OCI-LY1 (cell line): ENCODE measurements around the gene PIAS1.

Experiments used
- H2AFZ ChIP-seq: fragments of 200-600 bp; sonication (generic), shearing (Covaris generic); 2 replicates; pipeline ENCODE4 v1.6.0; 2014; ENCODE audit warnings: antibody characterized with exemption, mild to moderate bottlenecking, low read length
- H3F3A ChIP-seq: fragments of 200-600 bp; sonication (generic), shearing (Covaris generic); 2 replicates; pipeline ENCODE4 v1.6.0; 2014; ENCODE audit warnings: mild to moderate bottlenecking, antibody characterized with exemption, low read length, moderate library complexity; ENCODE audit not compliant: insufficient read depth
- H3K27ac ChIP-seq: fragments of 200-600 bp; sonication (generic); 2 replicates; pipeline ENCODE4 v1.5.1; 2014; ENCODE audit warnings: low read length, mixed run types, mild to moderate bottlenecking, low read depth; ENCODE audit not compliant: poor library complexity, severe bottlenecking
- H3K27me3 ChIP-seq: fragments of 200-600 bp; sonication (generic); 2 replicates; pipeline ENCODE4 v1.6.0; 2014; ENCODE audit warnings: antibody characterized with exemption, mild to moderate bottlenecking, low read length, moderate library complexity; ENCODE audit not compliant: insufficient read depth
- H3K36me3 ChIP-seq: fragments of 200-600 bp; sonication (generic); 2 replicates; pipeline ENCODE4 v1.6.1; 2014; ENCODE audit warnings: mild to moderate bottlenecking, antibody characterized with exemption, low read length, moderate library complexity, mixed read lengths; ENCODE audit not compliant: insufficient read depth
- H3K4me1 ChIP-seq: fragments of 200-600 bp; sonication (generic); 2 replicates; pipeline ENCODE4 v1.5.1; 2014; ENCODE audit warnings: mild to moderate bottlenecking, low read length, moderate library complexity; ENCODE audit not compliant: insufficient read depth, severe bottlenecking
- H3K4me2 ChIP-seq: fragments of 200-600 bp; sonication (generic), shearing (Covaris generic); 2 replicates; pipeline ENCODE4 v1.6.1; 2014; ENCODE audit warnings: low read length
- H3K4me3 ChIP-seq: fragments of 200-600 bp; sonication (generic); 2 replicates; pipeline ENCODE4 v1.5.1; 2014; ENCODE audit warnings: low read length, low read depth, mild to moderate bottlenecking, mixed read lengths; ENCODE audit not compliant: poor library complexity, severe bottlenecking
- H3K79me2 ChIP-seq: fragments of 200-600 bp; shearing (Covaris generic); 2 replicates; pipeline ENCODE4 v1.6.1; 2016; ENCODE audit warnings: mixed run types, low read length, mixed read lengths; ENCODE audit not compliant: insufficient read depth
- H3K9ac ChIP-seq: fragments of 200-600 bp; sonication (generic), shearing (Covaris generic); 2 replicates; pipeline ENCODE4 v1.6.1; 2014; ENCODE audit warnings: mild to moderate bottlenecking, low read length, mixed read lengths
- H3K9me2 ChIP-seq: fragments of 200-600 bp; sonication (generic), shearing (Covaris generic); 2 replicates; pipeline ENCODE4 v1.6.1; 2014; ENCODE audit warnings: low read depth, mild to moderate bottlenecking, low read length, mixed read lengths
- H3K9me3 ChIP-seq: fragments of 200-600 bp; shearing (Covaris generic); 2 replicates; pipeline ENCODE4 v1.6.1; 2014; ENCODE audit warnings: low read length, mixed read lengths
- H4K20me1 ChIP-seq: fragments of 200-600 bp; sonication (generic), shearing (Covaris generic); 2 replicates; pipeline ENCODE4 v1.6.0; 2016; ENCODE audit warnings: mild to moderate bottlenecking, low read length; ENCODE audit not compliant: insufficient read depth
- EZH2 ChIP-seq: fragments of 200-600 bp; sonication (generic), shearing (Covaris generic); IDR thresholded peaks from 2 replicates; pipeline ENCODE4 v1.8.0; 2017; ENCODE audit warnings: borderline replicate concordance, mixed run types, mild to moderate bottlenecking, antibody characterized with exemption, low read length, moderate library complexity, mixed read lengths
- TF ChIP-seq, protein P1 (sequence below): fragments of 200-600 bp; sonication (generic), shearing (Covaris generic); IDR thresholded peaks from 2 replicates; pipeline ENCODE4 v1.5.1; 2017; ENCODE audit warnings: mild to moderate bottlenecking, antibody characterized with exemption, low read length, moderate library complexity, mixed read lengths

PIAS1 gene

DNA sequence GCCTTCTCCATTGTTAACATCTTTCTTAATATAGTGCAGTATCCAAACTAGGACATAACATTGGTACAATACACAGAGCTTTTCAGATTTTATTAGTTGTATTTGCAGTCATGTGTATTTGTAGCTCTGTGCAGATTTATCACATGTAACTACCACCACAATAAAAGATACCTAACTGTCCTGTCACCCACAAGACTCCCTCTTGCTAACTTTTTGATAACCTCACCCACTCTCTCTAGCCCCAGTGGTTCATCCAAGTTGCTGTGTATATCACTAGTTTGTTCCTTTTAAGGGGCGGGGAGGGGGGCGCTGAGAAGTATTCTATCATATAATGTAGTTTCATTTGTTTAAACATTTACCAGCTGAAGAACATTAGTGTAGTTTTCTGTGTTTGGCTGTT lies 46.1 kb downstream of the PIAS1 start:
- Histone ChIP-seq H3K4me3 (no peak overlapping the region), H3K27ac (no peak overlapping the region), H3K9me3 (peaks cover 13% of the 10 kb centered on the region), H3K4me2 (no peak overlapping the region), H3F3A (no peaks in the 10 kb centered on the region), H3K27me3 (no peaks in the 10 kb centered on the region), H3K79me2 (peaks cover 82% of the 10 kb centered on the region), H2AFZ (no peak overlapping the region), H3K4me1 (no peaks in the 10 kb centered on the region), H3K36me3 (peaks cover 76% of the 10 kb centered on the region), H3K9me2 (no peaks in the 10 kb centered on the region), H3K9ac (no peak overlapping the region), H4K20me1 (no peaks in the 10 kb centered on the region)
- no peak for TF ChIP-seq EZH2
- TF ChIP-seq, protein P1, sequence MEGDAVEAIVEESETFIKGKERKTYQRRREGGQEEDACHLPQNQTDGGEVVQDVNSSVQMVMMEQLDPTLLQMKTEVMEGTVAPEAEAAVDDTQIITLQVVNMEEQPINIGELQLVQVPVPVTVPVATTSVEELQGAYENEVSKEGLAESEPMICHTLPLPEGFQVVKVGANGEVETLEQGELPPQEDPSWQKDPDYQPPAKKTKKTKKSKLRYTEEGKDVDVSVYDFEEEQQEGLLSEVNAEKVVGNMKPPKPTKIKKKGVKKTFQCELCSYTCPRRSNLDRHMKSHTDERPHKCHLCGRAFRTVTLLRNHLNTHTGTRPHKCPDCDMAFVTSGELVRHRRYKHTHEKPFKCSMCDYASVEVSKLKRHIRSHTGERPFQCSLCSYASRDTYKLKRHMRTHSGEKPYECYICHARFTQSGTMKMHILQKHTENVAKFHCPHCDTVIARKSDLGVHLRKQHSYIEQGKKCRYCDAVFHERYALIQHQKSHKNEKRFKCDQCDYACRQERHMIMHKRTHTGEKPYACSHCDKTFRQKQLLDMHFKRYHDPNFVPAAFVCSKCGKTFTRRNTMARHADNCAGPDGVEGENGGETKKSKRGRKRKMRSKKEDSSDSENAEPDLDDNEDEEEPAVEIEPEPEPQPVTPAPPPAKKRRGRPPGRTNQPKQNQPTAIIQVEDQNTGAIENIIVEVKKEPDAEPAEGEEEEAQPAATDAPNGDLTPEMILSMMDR: no peak

DNA sequence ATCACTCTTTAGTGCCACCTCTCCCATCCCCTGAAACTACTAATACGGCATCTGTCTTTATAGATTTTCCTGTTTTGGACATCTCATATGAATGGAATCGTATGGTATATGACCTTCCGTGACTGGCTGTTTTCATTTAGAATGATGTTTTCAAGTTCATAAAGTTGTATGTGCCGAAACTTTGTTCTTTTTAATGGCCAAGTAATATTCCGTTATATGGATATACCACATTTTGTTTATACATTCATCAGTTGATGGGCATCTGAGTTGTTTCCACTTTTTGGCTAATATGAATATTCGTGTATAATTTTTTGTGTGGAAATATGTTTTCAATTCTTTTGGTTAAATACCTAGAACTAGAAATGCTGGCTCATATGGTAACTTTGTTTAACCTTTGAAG lies 49.5 kb downstream of the PIAS1 start:
- H3K4me2 ChIP-seq: no peak overlapping the region
- H3K4me1 ChIP-seq: no peaks in the 10 kb centered on the region
- no peak overlapping the region for H3K4me3 ChIP-seq
- H3K79me2 ChIP-seq: peaks cover 57% of the 10 kb centered on the region
- H3K9me3 ChIP-seq: peaks cover 6% of the 10 kb centered on the region
- no peak overlapping the region for H2AFZ ChIP-seq
- peaks cover 49% of the 10 kb centered on the region for H3K36me3 ChIP-seq
- H3K9me2 ChIP-seq: no peaks in the 10 kb centered on the region
- no peak overlapping the region for H3K27ac ChIP-seq
- H3K9ac ChIP-seq: no peak overlapping the region
- no peak for TF ChIP-seq EZH2
- TF ChIP-seq, protein P1: no peak
- H3K27me3 ChIP-seq: no peaks in the 10 kb centered on the region
- H4K20me1 ChIP-seq: no peaks in the 10 kb centered on the region
- H3F3A ChIP-seq: no peaks in the 10 kb centered on the region

DNA sequence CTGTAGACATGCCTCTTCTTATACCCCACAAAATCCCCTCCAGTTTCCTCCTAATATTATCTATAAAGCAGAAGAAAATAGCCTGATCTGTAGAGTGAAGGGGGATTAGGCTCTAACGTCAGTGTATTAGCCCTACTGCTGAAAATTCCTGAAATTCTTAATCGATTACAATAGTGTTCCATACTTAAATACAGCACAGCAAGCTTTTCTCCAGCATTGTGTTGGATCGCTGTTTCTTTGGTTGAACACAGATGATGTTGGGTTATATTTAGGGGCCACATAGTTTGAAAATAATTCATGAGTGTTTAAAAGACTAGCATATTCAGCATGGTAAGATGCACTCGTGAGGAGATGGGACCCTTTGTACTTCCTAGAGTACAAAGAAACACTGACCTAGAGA lies 52.5 kb downstream of the PIAS1 start:
- Histone ChIP-seq H4K20me1 (no peaks in the 10 kb centered on the region), H3K4me1 (no peaks in the 10 kb centered on the region), H3K4me2 (no peak overlapping the region), H3K9ac (no peak overlapping the region), H3K9me3 (peaks cover 6% of the 10 kb centered on the region), H3K4me3 (no peak overlapping the region), H2AFZ (no peak overlapping the region), H3F3A (no peaks in the 10 kb centered on the region), H3K27ac (no peak overlapping the region), H3K9me2 (no peaks in the 10 kb centered on the region), H3K36me3 (peaks cover 33% of the 10 kb centered on the region), H3K27me3 (no peaks in the 10 kb centered on the region), H3K79me2 (peaks cover 47% of the 10 kb centered on the region)
- TF ChIP-seq EZH2: no peak
- TF ChIP-seq, protein P1: no peak
